Transverse colon (tissue), 4 donors: ENCODE measurements around the gene GALK2.

Experiments
- POLR2AphosphoS5 ChIP-seq, 3 donors: sonication (generic); formaldehyde crosslinking; IDR thresholded peaks; one replicate each; pipeline ENCODE4 v1.6.1; 2016; ENCODE audit warnings: antibody characterized with exemption in 3 of 3
- TF ChIP-seq, protein P1 (sequence below), 5 experiments: fragments of 200-600 bp in 3 of 5; fragments of 450-650 bp in 2 of 5; sonication (generic) in 3 of 5; IDR thresholded peaks; 1 replicate in 2 of 5; 2 replicates in 3 of 5; pipeline ENCODE4 v1.5.1; 2016 to 2017; ENCODE audit warnings: antibody characterized with exemption in 5 of 5, inconsistent platforms in 3 of 5, mild to moderate bottlenecking in 2 of 5, moderate library complexity in 1 of 5

GRCh38 chr15:49164865-49165264 lies 5.2 kb upstream of the GALK2 start:
- TF ChIP-seq, protein P1, sequence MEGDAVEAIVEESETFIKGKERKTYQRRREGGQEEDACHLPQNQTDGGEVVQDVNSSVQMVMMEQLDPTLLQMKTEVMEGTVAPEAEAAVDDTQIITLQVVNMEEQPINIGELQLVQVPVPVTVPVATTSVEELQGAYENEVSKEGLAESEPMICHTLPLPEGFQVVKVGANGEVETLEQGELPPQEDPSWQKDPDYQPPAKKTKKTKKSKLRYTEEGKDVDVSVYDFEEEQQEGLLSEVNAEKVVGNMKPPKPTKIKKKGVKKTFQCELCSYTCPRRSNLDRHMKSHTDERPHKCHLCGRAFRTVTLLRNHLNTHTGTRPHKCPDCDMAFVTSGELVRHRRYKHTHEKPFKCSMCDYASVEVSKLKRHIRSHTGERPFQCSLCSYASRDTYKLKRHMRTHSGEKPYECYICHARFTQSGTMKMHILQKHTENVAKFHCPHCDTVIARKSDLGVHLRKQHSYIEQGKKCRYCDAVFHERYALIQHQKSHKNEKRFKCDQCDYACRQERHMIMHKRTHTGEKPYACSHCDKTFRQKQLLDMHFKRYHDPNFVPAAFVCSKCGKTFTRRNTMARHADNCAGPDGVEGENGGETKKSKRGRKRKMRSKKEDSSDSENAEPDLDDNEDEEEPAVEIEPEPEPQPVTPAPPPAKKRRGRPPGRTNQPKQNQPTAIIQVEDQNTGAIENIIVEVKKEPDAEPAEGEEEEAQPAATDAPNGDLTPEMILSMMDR (IDR thresholded peaks at IDR 0.05): no peak
- TF ChIP-seq POLR2AphosphoS5 (IDR thresholded peaks at IDR 0.05): no peak
